Measurements from ENCODE around the gene CUL2. TPM values are rescaled to one million over a fixed set of nuclear protein-coding genes. Genes with fewer than 3 reads are reported as not detected.

The CUL2 gene
- total and polyA plus RNA-seq, 10 of the 15 experiments (the other 5 are each of a cell fraction or from before 2014, with no cell fraction given): 11.9 to 56.5 (median 33.2) TPM

- TF ChIP-seq REST (IDR thresholded peaks at IDR 0.05; ENCODE audit: low read depth, low read length) (no peak), E2F4 (IDR thresholded peaks at IDR 0.05; ENCODE audit: low read depth, low read length) (no peak), HDGF (IDR thresholded peaks at IDR 0.05) (no peak), NBN (IDR thresholded peaks at IDR 0.05) (no peak)
Observed at GRCh38 chr10:35129185-35129674, 39.1 kb upstream of the CUL2 start (continued).

- in situ Hi-C loops (cut with MboI): loop anchor here (10.0 kb wide), 3 partner anchors 207 to 1757 kb away; partner anchors contain the start of gene CCNY
- TSS peak; percentile 86 for BruUV-seq (replicated peaks)
- no peak for DNase-seq (ENCODE audit: low read depth, low spot score)
- TF ChIP-seq USF1 (IDR thresholded peaks at IDR 0.05; ENCODE audit: borderline replicate concordance, extremely low read length, insufficient read depth, low read depth, low read length) (no peak), E4F1 (IDR thresholded peaks at IDR 0.05; ENCODE audit: borderline replicate concordance, partially characterized antibody) (no peak), BHLHE40 (IDR thresholded peaks at IDR 0.05; ENCODE audit: borderline replicate concordance in 1 of 2, low read depth in 2 of 2, low read length in 1 of 2) (no peak), EP300 (IDR thresholded peaks at IDR 0.05; ENCODE audit: borderline replicate concordance in 1 of 2, control insufficient read depth in 1 of 2, low read depth in 2 of 2, low read length in 2 of 2) (no peak), MYB (IDR thresholded peaks at IDR 0.05; ENCODE audit: borderline replicate concordance, low read depth, low read length) (no peak), ZNF207 (IDR thresholded peaks at IDR 0.05; ENCODE audit: borderline replicate concordance) (0 out of 2 replicates have a peak, but pooled peaks have one; percentile 24), CBX3 (IDR thresholded peaks at IDR 0.05; ENCODE audit: borderline replicate concordance, low read depth) (no peak)
Observed at GRCh38 chr10:35127289-35127891, 37.2 kb upstream of the CUL2 start.

More at GRCh38 chr10:35127289-35127891, 37.2 kb upstream of the CUL2 start:
- intact Hi-C loops (cut with micrococcal nuclease; ENCODE audit: unreplicated experiment): loop anchor here (1.0 to 10.0 kb wide), 6 partner anchors 22 to 437 kb away; no protein-coding TSS in a partner anchor
- Histone ChIP-seq H3K79me2 (ENCODE audit: control insufficient read depth, insufficient read depth, low read length) (peaks cover 47% of the 10 kb centered on the region), H3K27ac (ENCODE audit: control insufficient read depth, insufficient read depth) (peak overlapping the region; percentile 99), H3K4me3 (peak overlapping the region; percentile 73), H3K9ac (ENCODE audit: control insufficient read depth, insufficient read depth, low read length) (peak overlapping the region; percentile 100), H3K4me2 (ENCODE audit: control insufficient read depth, insufficient read depth) (peak overlapping the region; percentile 36), H3K36me3 (ENCODE audit: control insufficient read depth in 2 of 2, insufficient read depth in 2 of 2, low read length in 1 of 2) (no peaks in the 10 kb centered on the region), H3K4me1 (ENCODE audit: control insufficient read depth, insufficient read depth, low read length) (peaks cover 3% of the 10 kb centered on the region; the same call in 1 of the 2 replicates), H2AFZ (ENCODE audit: control insufficient read depth, low read depth, low read length) (no peak overlapping the region), H4K20me1 (ENCODE audit: control insufficient read depth, insufficient read depth) (no peaks in the 10 kb centered on the region), H3K27me3 (replicated peaks in 1 of 2; ENCODE audit: control insufficient read depth in 2 of 2, insufficient read depth in 2 of 2, low read length in 1 of 2) (no peaks in the 10 kb centered on the region), H3K9me3 (replicated peaks; ENCODE audit: control insufficient read depth, insufficient read depth, low read length) (no peaks in the 10 kb centered on the region)
- CTCF ChIA-PET: interaction anchor here (0.7 to 14.7 kb wide), 8 partner anchors 8 to 157 kb away, joined by 3 to 378 read pairs (median 13); no protein-coding TSS in a partner anchor
- no peak for FAIRE-seq
- ATAC-seq: peak; percentile 6
- RAD21 ChIA-PET (ENCODE audit: unreplicated experiment): interaction anchor here (1.3 to 12.2 kb wide), 11 partner anchors 8 to 133 kb away, joined by 3 to 201 read pairs (median 12); no protein-coding TSS in a partner anchor
- POLR2A ChIA-PET: interaction anchor here (0.6 to 5.7 kb wide), 10 partner anchors 21 to 213 kb away, joined by 3 to 84 read pairs (median 4); no protein-coding TSS in a partner anchor
- under 1% methylated on average over 56 of the region's 56 CpGs for WGBS (ENCODE audit: insufficient coverage, insufficient replicate concordance, low lambda C conversion rate, missing lambda C conversion rate)
- SMC1A ChIA-PET (ENCODE audit: uncharacterized antibody, unreplicated experiment): interaction anchor here (1.0 to 15.6 kb wide), 7 partner anchors 15 to 90 kb away, joined by 3 to 281 read pairs (median 16); no protein-coding TSS in a partner anchor

Data from GM12878 (cell line).